Measurements from ENCODE around the gene SVIL.
"Not testable (repeated sequence)": the region's sequence is repeated elsewhere in the genome, so short reads cannot be mapped to it uniquely, and the experiment has no call there.

SVIL gene

GRCh38 chr10:29508554-29509244, 126.1 kb downstream of the SVIL start:
- DNase-seq = no peak

GRCh38 chr10:29507750-29508149, 127.0 kb downstream of the SVIL start:
- not testable (repeated sequence) for DNase-seq

- DNase-seq = not testable (repeated sequence)
Measured at GRCh38 chr10:29506324-29506921, 128.3 kb downstream of the SVIL start.

- no peak for DNase-seq
Measured at GRCh38 chr10:29502351-29502750, 132.4 kb downstream of the SVIL start.

- no peak for DNase-seq
Measured at GRCh38 chr10:29501692-29502091, 133.1 kb downstream of the SVIL start.

- DNase-seq = no peak
Measured at GRCh38 chr10:29499993-29500537, 134.7 kb downstream of the SVIL start.

- DNase-seq = peak; percentile 75
Measured at GRCh38 chr10:29496341-29497162, 138.2 kb downstream of the SVIL start.

GRCh38 chr10:29495366-29495765, 139.4 kb downstream of the SVIL start:
- DNase-seq = peak; percentile 72

- no peak for DNase-seq
Measured at GRCh38 chr10:29493697-29494096, 141.1 kb downstream of the SVIL start.

- DNase-seq = no peak
Measured at GRCh38 chr10:29492774-29493173, 142.0 kb downstream of the SVIL start.

GRCh38 chr10:29491918-29492317, 142.9 kb downstream of the SVIL start:
- no peak for DNase-seq

GRCh38 chr10:29490781-29491280, 143.9 kb downstream of the SVIL start:
- not testable (repeated sequence) for DNase-seq

- DNase-seq = not testable (repeated sequence)
Measured at GRCh38 chr10:29488471-29488870, 146.3 kb downstream of the SVIL start.

- peak; percentile 6 for DNase-seq
Measured at GRCh38 chr10:29487884-29488266, 146.9 kb downstream of the SVIL start.

- not testable (repeated sequence) for DNase-seq
Measured at GRCh38 chr10:29487032-29487883, 147.5 kb downstream of the SVIL start.

GRCh38 chr10:29486433-29486832, 148.3 kb downstream of the SVIL start:
- no peak for DNase-seq

GRCh38 chr10:29484677-29485076, 150.1 kb downstream of the SVIL start:
- not testable (repeated sequence) for DNase-seq

- peak; percentile 44 for DNase-seq
Measured at GRCh38 chr10:29482591-29483431, 152.0 kb downstream of the SVIL start.

- DNase-seq = peak; percentile 1
Measured at GRCh38 chr10:29481906-29482440, 152.8 kb downstream of the SVIL start.

GRCh38 chr10:29479981-29480954, 154.5 kb downstream of the SVIL start:
- peak; percentile 63 for DNase-seq
